ENCODE data around the gene NPBWR2.

Gene NPBWR2

DNA sequence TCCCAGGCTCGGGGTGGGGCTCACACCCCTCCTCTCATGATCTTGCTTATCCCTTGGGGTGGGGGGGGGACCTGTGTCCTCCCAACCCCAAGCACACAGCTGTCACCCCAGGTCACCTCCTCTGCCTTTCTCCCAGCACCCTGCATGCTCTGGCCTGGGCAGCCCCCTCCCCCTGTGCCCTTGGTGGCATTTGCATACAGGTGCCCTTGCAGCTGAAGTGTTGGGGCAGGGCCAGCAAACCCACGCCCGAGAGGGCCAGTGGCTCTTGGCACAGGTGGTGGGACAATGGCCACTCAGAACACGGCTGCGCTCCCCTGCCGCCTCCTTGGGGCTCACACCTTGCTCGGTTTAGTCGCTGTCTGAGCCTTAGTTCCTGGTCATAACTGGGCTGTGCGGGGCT is 45.5 kb upstream of the NPBWR2 start:
- no peak for TF ChIP-seq REST (IDR thresholded peaks at IDR 0.05; ENCODE audit: insufficient replicate concordance, low read depth)
- no peak for TF ChIP-seq SPI1 (IDR thresholded peaks at IDR 0.05; ENCODE audit: borderline replicate concordance, low read depth)
- TF ChIP-seq, protein P1, sequence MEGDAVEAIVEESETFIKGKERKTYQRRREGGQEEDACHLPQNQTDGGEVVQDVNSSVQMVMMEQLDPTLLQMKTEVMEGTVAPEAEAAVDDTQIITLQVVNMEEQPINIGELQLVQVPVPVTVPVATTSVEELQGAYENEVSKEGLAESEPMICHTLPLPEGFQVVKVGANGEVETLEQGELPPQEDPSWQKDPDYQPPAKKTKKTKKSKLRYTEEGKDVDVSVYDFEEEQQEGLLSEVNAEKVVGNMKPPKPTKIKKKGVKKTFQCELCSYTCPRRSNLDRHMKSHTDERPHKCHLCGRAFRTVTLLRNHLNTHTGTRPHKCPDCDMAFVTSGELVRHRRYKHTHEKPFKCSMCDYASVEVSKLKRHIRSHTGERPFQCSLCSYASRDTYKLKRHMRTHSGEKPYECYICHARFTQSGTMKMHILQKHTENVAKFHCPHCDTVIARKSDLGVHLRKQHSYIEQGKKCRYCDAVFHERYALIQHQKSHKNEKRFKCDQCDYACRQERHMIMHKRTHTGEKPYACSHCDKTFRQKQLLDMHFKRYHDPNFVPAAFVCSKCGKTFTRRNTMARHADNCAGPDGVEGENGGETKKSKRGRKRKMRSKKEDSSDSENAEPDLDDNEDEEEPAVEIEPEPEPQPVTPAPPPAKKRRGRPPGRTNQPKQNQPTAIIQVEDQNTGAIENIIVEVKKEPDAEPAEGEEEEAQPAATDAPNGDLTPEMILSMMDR (IDR thresholded peaks at IDR 0.05; ENCODE audit: insufficient read depth, low read length), result no peak
- TF ChIP-seq POLR2AphosphoS5 (IDR thresholded peaks at IDR 0.05; ENCODE audit: low read depth), result no peak
- no peak for TF ChIP-seq GABPA (IDR thresholded peaks at IDR 0.05; ENCODE audit: low read depth)
- no peak for DNase-seq (ENCODE audit: low read depth in 1 of 2, low spot score in 1 of 2)
- Histone ChIP-seq H3K27me3 (ENCODE audit: insufficient read depth, poor library complexity, severe bottlenecking) (no peaks in the 10 kb centered on the region), H3K4me3 (replicated peaks; ENCODE audit: insufficient read depth, low read length) (no peak overlapping the region), H3K27ac (replicated peaks) (no peak overlapping the region)

DNA sequence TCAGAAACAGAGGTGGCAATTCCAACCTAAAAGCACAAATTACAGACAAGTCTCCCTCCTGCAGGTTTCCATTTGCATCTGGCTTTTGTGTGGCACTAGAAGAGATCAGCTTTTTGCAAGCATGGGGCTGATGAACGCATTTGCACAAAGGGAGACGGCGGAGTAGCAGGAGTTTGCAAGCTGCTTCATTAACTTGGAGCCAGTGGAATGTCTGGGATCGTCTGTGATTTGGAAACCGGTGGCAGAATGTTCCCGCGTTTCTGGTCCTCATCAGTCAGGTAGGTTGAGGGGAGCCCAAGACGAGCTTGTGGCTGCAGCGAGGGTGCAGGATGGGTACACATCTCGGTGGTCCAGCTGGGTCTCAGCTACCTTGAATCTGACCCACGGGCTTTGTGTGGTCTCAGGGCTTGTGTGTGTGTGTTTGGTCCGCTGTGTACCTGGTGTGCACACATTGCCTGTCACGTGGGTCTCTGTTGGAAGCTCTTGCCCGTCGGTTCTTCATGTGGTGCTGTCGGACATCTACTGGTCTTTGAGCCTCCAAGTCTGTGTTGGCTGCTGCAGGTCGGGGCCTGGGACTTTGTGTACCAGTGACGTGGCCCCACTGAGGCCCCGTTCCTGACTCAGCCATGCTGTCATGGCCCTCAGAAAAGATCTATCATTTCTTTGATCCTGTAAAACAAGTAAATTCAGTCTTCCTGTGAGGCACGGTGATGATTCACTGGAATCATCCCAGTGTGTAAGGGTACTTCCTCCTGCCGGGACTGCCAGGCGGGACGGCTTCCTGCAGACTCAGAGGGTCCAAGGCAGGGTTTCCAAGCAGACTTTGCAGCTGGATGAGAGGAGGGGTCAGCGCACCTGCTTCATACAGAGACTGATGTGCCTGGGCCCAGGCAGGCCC is 44.5 kb upstream of the NPBWR2 start:
- Histone ChIP-seq H3K27ac (replicated peaks) (no peak overlapping the region), H3K4me3 (replicated peaks; ENCODE audit: insufficient read depth, low read length) (no peak overlapping the region), H3K27me3 (ENCODE audit: insufficient read depth, poor library complexity, severe bottlenecking) (no peaks in the 10 kb centered on the region)
- no peak for DNase-seq (ENCODE audit: low read depth in 1 of 2, low spot score in 1 of 2)
- TF ChIP-seq SPI1 (IDR thresholded peaks at IDR 0.05; ENCODE audit: borderline replicate concordance, low read depth) (no peak), GABPA (IDR thresholded peaks at IDR 0.05; ENCODE audit: low read depth) (no peak)
- TF ChIP-seq, protein P1 (IDR thresholded peaks at IDR 0.05; ENCODE audit: insufficient read depth, low read length), result no peak

GRCh38 chr20:64150756-64151632 is 43.6 kb upstream of the NPBWR2 start:
- TF ChIP-seq, protein P1 (IDR thresholded peaks at IDR 0.05; ENCODE audit: insufficient read depth, low read length), result no peak
- TF ChIP-seq POLR2AphosphoS5 (IDR thresholded peaks at IDR 0.05; ENCODE audit: low read depth) (no peak), SPI1 (IDR thresholded peaks at IDR 0.05; ENCODE audit: borderline replicate concordance, low read depth) (no peak), REST (IDR thresholded peaks at IDR 0.05; ENCODE audit: insufficient replicate concordance, low read depth) (no peak)
- no peaks in the 10 kb centered on the region for H3K27me3 ChIP-seq (ENCODE audit: insufficient read depth, poor library complexity, severe bottlenecking)
- no peak for DNase-seq (ENCODE audit: low read depth in 1 of 2, low spot score in 1 of 2)
- no peak overlapping the region for H3K27ac ChIP-seq (replicated peaks)
- H3K4me3 ChIP-seq (replicated peaks; ENCODE audit: insufficient read depth, low read length), result no peak overlapping the region

All from HL-60 (cell line).